ENCODE measurements around the gene CANT1. TPM values are rescaled to one million over a fixed set of nuclear protein-coding genes. Genes with fewer than 3 reads are reported as not detected.

CANT1 gene
- total RNA-seq, 1 experiment from 2014 or later = 33.0 TPM

- H4K20me1 ChIP-seq (ENCODE audit: control insufficient read depth, insufficient read depth, insufficient read length) = peaks cover 2% of the 10 kb centered on the region
- no peak overlapping the region for H3K9ac ChIP-seq (ENCODE audit: extremely low read depth, insufficient read length, low read length)
- no peaks in the 10 kb centered on the region for H3K27me3 ChIP-seq (ENCODE audit: insufficient read depth, low read length)
- H2AK5ac ChIP-seq (ENCODE audit: insufficient read length, low read length) = no peak overlapping the region
- H3K56ac ChIP-seq (ENCODE audit: insufficient read length, low read depth, low read length) = no peak overlapping the region
- Mint-ChIP-seq H3K27ac (no peak overlapping the region), H3K9me3 (peaks cover 4 to 11% of the 10 kb centered on the region in 2 experiments; a peak in 4 of 5 replicates), H3K4me3 (no peak overlapping the region), H3K27me3 (ENCODE audit: low read depth) (peaks cover 74% of the 10 kb centered on the region), H3K36me3 (ENCODE audit: insufficient read depth in 1 of 3, low read depth in 3 of 3) (no peaks in the 10 kb centered on the region; a peak in 1 of 7 replicates), H3K4me1 (peaks cover 0 to 3% of the 10 kb centered on the region in 2 experiments; a peak in 1 of 4 replicates)
- no peak overlapping the region for H3K4me2 ChIP-seq (ENCODE audit: insufficient read depth, insufficient read length, low read length)
- H3K79me2 ChIP-seq (ENCODE audit: insufficient read depth, low read length) = no peaks in the 10 kb centered on the region
- H4K91ac ChIP-seq (ENCODE audit: insufficient read length, low read depth, low read length) = no peak overlapping the region
- no peak overlapping the region for H2BK20ac ChIP-seq (ENCODE audit: low read depth, low read length, poor library complexity, severe bottlenecking)
- H3K23me2 ChIP-seq (ENCODE audit: insufficient read length, low read depth, low read length, poor library complexity, severe bottlenecking) = peaks cover 1% of the 10 kb centered on the region
- H3K4me1 ChIP-seq (ENCODE audit: insufficient read depth, low read length) = no peaks in the 10 kb centered on the region
- no peak overlapping the region for H3K27ac ChIP-seq (ENCODE audit: insufficient read length, low read depth, low read length)
- H4K5ac ChIP-seq (ENCODE audit: insufficient read length, low read depth, low read length) = no peak overlapping the region
- no peak overlapping the region for H2BK5ac ChIP-seq (ENCODE audit: insufficient read length, low read length)
- no peak overlapping the region for H4K8ac ChIP-seq (replicated peaks; ENCODE audit: insufficient read length, low read depth, low read length)
- H3K9me3 ChIP-seq (ENCODE audit: control insufficient read depth, low read depth, low read length) = no peaks in the 10 kb centered on the region
- no peak overlapping the region for H3K4ac ChIP-seq (ENCODE audit: low read depth, low read length)
- TF ChIP-seq CTCF (conservative IDR thresholded peaks at IDR 0.05) = no peak
- H3K14ac ChIP-seq (ENCODE audit: insufficient read depth, low read length) = no peak overlapping the region
- H3T11ph ChIP-seq (ENCODE audit: low read length) = no peak overlapping the region
- no peak overlapping the region for H2AFZ ChIP-seq (ENCODE audit: low read length)
- H3K79me1 ChIP-seq (ENCODE audit: insufficient read depth, low read depth, low read length, poor library complexity, severe bottlenecking) = no peaks in the 10 kb centered on the region
- no peak overlapping the region for H3K23ac ChIP-seq (ENCODE audit: insufficient read length, low read depth, low read length)
- no CpG with 5 or more reads among the region's 8 CpGs for WGBS (ENCODE audit: extremely low coverage, insufficient read length, low lambda C conversion rate)
- H3K18ac ChIP-seq (ENCODE audit: insufficient read length, low read depth, low read length) = no peak overlapping the region
- no peak overlapping the region for H2BK120ac ChIP-seq (ENCODE audit: low read depth, low read length, poor library complexity, severe bottlenecking)
- no peak overlapping the region for H2BK15ac ChIP-seq (ENCODE audit: low read depth, low read length)
- no peak overlapping the region for H2BK12ac ChIP-seq (ENCODE audit: insufficient read length, low read depth, low read length)
- DNase-seq = no peak
Measured at GRCh38 chr17:79038545-79039135, 29.1 kb upstream of the CANT1 start.
